GM10266 (cell line): ENCODE data around the gene REEP1.
"Not testable (repeated sequence)": the region's sequence is repeated elsewhere in the genome, so short reads cannot be mapped to it uniquely, and the experiment has no call there.

Source experiments
- DNase-seq: peaks from one replicate; pipeline ENCODE4 v3.0.0; 2012; ENCODE audit errors: extremely low spot score
- CTCF ChIP-seq: IDR thresholded peaks from 2 replicates; pipeline ENCODE4 v1.5.1; 2012; ENCODE audit warnings: mild to moderate bottlenecking, low read depth; ENCODE audit not compliant: control insufficient read depth, insufficient read depth; ENCODE audit errors: missing control alignments

Gene REEP1

GRCh38 chr2:86211796-86212188 lies 125.6 kb downstream of the REEP1 start:
- no peak for TF ChIP-seq CTCF
- DNase-seq: no peak

- no peak for TF ChIP-seq CTCF
- no peak for DNase-seq
Observed at GRCh38 chr2:86211033-86211795, 126.2 kb downstream of the REEP1 start.

- no peak for TF ChIP-seq CTCF
- DNase-seq: no peak
Observed at GRCh38 chr2:86204458-86204857, 133.0 kb downstream of the REEP1 start.

- TF ChIP-seq CTCF: no peak
Observed at GRCh38 chr2:86203614-86204013, 133.8 kb downstream of the REEP1 start.

GRCh38 chr2:86202702-86203101 lies 134.7 kb downstream of the REEP1 start:
- TF ChIP-seq CTCF: no peak
- no peak for DNase-seq

More at GRCh38 chr2:86203614-86204013, 133.8 kb downstream of the REEP1 start:
- no peak for DNase-seq

- DNase-seq: no peak
- TF ChIP-seq CTCF: no peak
Observed at GRCh38 chr2:86202336-86202692, 135.1 kb downstream of the REEP1 start.

GRCh38 chr2:86201671-86202335 lies 135.6 kb downstream of the REEP1 start:
- no peak for TF ChIP-seq CTCF
- no peak for DNase-seq

- DNase-seq: not testable (repeated sequence)
Observed at GRCh38 chr2:86200564-86200963, 136.9 kb downstream of the REEP1 start.
